H1 (cell line): ENCODE data around the gene PLEKHG5. TPM values are rescaled to one million over a fixed set of nuclear protein-coding genes. Genes with fewer than 3 reads are reported as not detected.

Experiments
- CTCF ChIA-PET: fragments of 300-600 bp; sonication (Branson Sonifier 250); formaldehyde crosslinking; loops from one replicate; lab custom pipeline; 2021; ENCODE audit not compliant: partially characterized antibody; lab: Charles Lee
- POLR2A ChIA-PET: fragments of 300-600 bp; sonication (Branson Sonifier 250); formaldehyde crosslinking; loops from one replicate; lab custom pipeline; 2021; ENCODE audit warnings: inconsistent platforms; ENCODE audit not compliant: partially characterized antibody; lab: Charles Lee
- DNase-seq, 2 experiments: peaks; one replicate each; pipeline versions ENCODE4 v3.0.0 to v3.0.0-alpha.2; 2010 to 2022; ENCODE audit warnings: low spot score in 2 of 2, low read depth in 1 of 2, mixed read lengths in 1 of 2
- FAIRE-seq: peaks from 2 replicates; lab custom pipeline; 2011; peaks lifted over from hg19 to GRCh38; lab: Jason Lieb, UNC
- H2AFZ ChIP-seq: 2 replicates; pipeline ENCODE4 v1.8.1; 2012; ENCODE audit warnings: low read length, inconsistent platforms
- H2AK5ac ChIP-seq: 2 replicates; pipeline ENCODE4 v1.6.1; 2013; ENCODE audit warnings: low read depth, low read length
- H2BK120ac ChIP-seq: replicated peaks from 2 replicates; pipeline ENCODE3; 2013; ENCODE audit warnings: low read depth, low read length, inconsistent platforms
- H2BK12ac ChIP-seq: 2 replicates; pipeline ENCODE4 v1.6.1; 2013; ENCODE audit warnings: low read depth, low read length
- H2BK15ac ChIP-seq: 2 replicates; pipeline ENCODE4 v1.6.1; 2013; ENCODE audit warnings: low read length
- H2BK20ac ChIP-seq: 2 replicates; pipeline ENCODE4 v1.6.1; 2013; ENCODE audit warnings: low read length
- H2BK5ac ChIP-seq: 2 replicates; pipeline ENCODE4 v1.6.1; 2013; ENCODE audit warnings: low read depth, low read length
- H3K14ac ChIP-seq: 2 replicates; pipeline ENCODE4 v1.6.1; 2013; ENCODE audit warnings: inconsistent platforms; ENCODE audit not compliant: insufficient read length
- H3K18ac ChIP-seq: 2 replicates; pipeline ENCODE4 v1.6.1; 2013; ENCODE audit warnings: low read length; ENCODE audit errors: extremely low read depth
- H3K23ac ChIP-seq: 2 replicates; pipeline ENCODE4 v1.6.1; 2013; ENCODE audit warnings: inconsistent platforms; ENCODE audit not compliant: insufficient read length
- H3K23me2 ChIP-seq: 2 replicates; pipeline ENCODE4 v1.6.1; 2013; ENCODE audit warnings: low read depth, low read length
- H3K27ac ChIP-seq: 2 replicates; pipeline ENCODE4 v1.6.1; 2011; ENCODE audit warnings: low read depth, low read length, inconsistent platforms
- H3K27me3 ChIP-seq, 4 experiments: replicated peaks in 1 of 4; 1 replicate in 1 of 4; 2 replicates in 3 of 4; pipeline versions ENCODE4 v1.6.1 to v1.8.1; 2011 to 2013; ENCODE audit warnings: low read length in 3 of 4, mild to moderate bottlenecking in 3 of 4, inconsistent platforms in 2 of 4, mixed read lengths in 2 of 4, moderate library complexity in 1 of 4; ENCODE audit not compliant: control insufficient read depth in 3 of 4, insufficient read depth in 3 of 4; ENCODE audit errors: extremely low read depth in 1 of 4
- H3K36me3 ChIP-seq, 4 experiments: 2 replicates each; pipeline versions ENCODE4 v1.6.1 to v1.8.1; 2011 to 2013; ENCODE audit warnings: mild to moderate bottlenecking in 4 of 4, low read length in 3 of 4, moderate library complexity in 2 of 4, control low read depth in 1 of 4, inconsistent platforms in 1 of 4; ENCODE audit not compliant: insufficient read depth in 4 of 4, control insufficient read depth in 2 of 4
- H3K4ac ChIP-seq: replicated peaks from 2 replicates; pipeline ENCODE3; 2013; ENCODE audit warnings: low read length, low read depth, mixed read lengths, inconsistent platforms; ENCODE audit not compliant: insufficient read length
- H3K4me1 ChIP-seq, 4 experiments: replicated peaks in 1 of 4; 1 replicate in 1 of 4; 2 replicates in 3 of 4; pipeline versions ENCODE4 v1.6.1 to v1.8.1; 2011 to 2013; ENCODE audit warnings: low read length in 3 of 4, inconsistent platforms in 2 of 4, mixed read lengths in 1 of 4; ENCODE audit not compliant: insufficient read depth in 4 of 4, control insufficient read depth in 3 of 4
- H3K4me2 ChIP-seq, 2 experiments: 2 replicates each; pipeline versions ENCODE4 v1.6.1 to v1.8.1; 2011 to 2013; ENCODE audit warnings: low read depth in 2 of 2, low read length in 2 of 2, control low read depth in 1 of 2, inconsistent platforms in 1 of 2, mild to moderate bottlenecking in 1 of 2; ENCODE audit not compliant: insufficient read depth in 1 of 2
- H3K4me3 ChIP-seq, 4 experiments: fragments of 200-600, 300-600 bp in 1 of 4; sonication (generic), shearing (Covaris generic), sonication (Bioruptor Twin) in 1 of 4; 2 replicates each; pipeline versions ENCODE4 v1.5.1 to v1.8.1; 2011 to 2016; ENCODE audit warnings: low read length in 4 of 4, low read depth in 3 of 4, control low read depth in 2 of 4, inconsistent platforms in 2 of 4, mild to moderate bottlenecking in 2 of 4, mixed read lengths in 1 of 4, moderate library complexity in 1 of 4; ENCODE audit not compliant: insufficient read depth in 2 of 4; ENCODE audit errors: extremely low read depth in 1 of 4
- H3K56ac ChIP-seq: replicated peaks from 2 replicates; pipeline ENCODE3; 2013; ENCODE audit warnings: low read depth, mild to moderate bottlenecking, mixed read lengths, low read length, inconsistent platforms; ENCODE audit not compliant: insufficient read length
- H3K79me1 ChIP-seq: 2 replicates; pipeline ENCODE4 v1.6.1; 2013; ENCODE audit warnings: low read depth, low read length, control low read depth
- H3K79me2 ChIP-seq, 2 experiments: 2 replicates each; pipeline versions ENCODE4 v1.6.1 to v1.8.1; 2012 to 2013; ENCODE audit warnings: low read length in 2 of 2, mild to moderate bottlenecking in 2 of 2, inconsistent platforms in 1 of 2; ENCODE audit not compliant: insufficient read depth in 2 of 2, control insufficient read depth in 1 of 2
- H3K9ac ChIP-seq, 4 experiments: replicated peaks in 1 of 4; 1 replicate in 1 of 4; 2 replicates in 3 of 4; pipeline versions ENCODE4 v1.6.1 to v1.8.1; 2011 to 2013; ENCODE audit warnings: low read depth in 3 of 4, low read length in 3 of 4, control low read depth in 2 of 4, mild to moderate bottlenecking in 2 of 4, moderate library complexity in 2 of 4, inconsistent platforms in 1 of 4; ENCODE audit errors: extremely low read depth in 1 of 4
- H3K9me3 ChIP-seq, 2 experiments: 2 replicates each; pipeline versions ENCODE4 v1.6.1 to v1.8.1; 2012 to 2013; ENCODE audit warnings: mild to moderate bottlenecking in 2 of 2, moderate library complexity in 2 of 2, control low read depth in 1 of 2, inconsistent platforms in 1 of 2, low read depth in 1 of 2, low read length in 1 of 2, mixed read lengths in 1 of 2; ENCODE audit not compliant: insufficient read depth in 2 of 2
- H4K20me1 ChIP-seq, 2 experiments: replicated peaks in 1 of 2; 2 replicates each; pipeline versions ENCODE3 to v1.8.1; 2011 to 2013; ENCODE audit warnings: inconsistent platforms in 2 of 2, low read length in 2 of 2, mild to moderate bottlenecking in 1 of 2; ENCODE audit not compliant: insufficient read depth in 2 of 2, control insufficient read depth in 1 of 2
- H4K5ac ChIP-seq: 2 replicates; pipeline ENCODE4 v1.6.1; 2013; ENCODE audit warnings: low read length, low read depth, mixed read lengths, inconsistent platforms; ENCODE audit not compliant: insufficient read length
- H4K8ac ChIP-seq: 2 replicates; pipeline ENCODE4 v1.8.0; 2013; ENCODE audit warnings: mild to moderate bottlenecking, moderate library complexity, low read length, inconsistent platforms; ENCODE audit not compliant: insufficient read depth; ENCODE audit errors: extremely low read depth
- H4K91ac ChIP-seq: replicated peaks from 2 replicates; pipeline ENCODE3; 2013; ENCODE audit warnings: low read length, mixed read lengths, inconsistent platforms; ENCODE audit not compliant: insufficient read length
- E2F6 ChIP-seq: IDR thresholded peaks from 2 replicates; pipeline ENCODE4 v1.6.1; 2012; ENCODE audit warnings: inconsistent platforms
- MAX ChIP-seq: IDR thresholded peaks from 2 replicates; pipeline ENCODE4 v1.6.1; 2012; ENCODE audit warnings: inconsistent platforms
- SP2 ChIP-seq: IDR thresholded peaks from 2 replicates; pipeline ENCODE4 v1.6.1; 2012; ENCODE audit warnings: mild to moderate bottlenecking, low read length, inconsistent platforms
- WGBS, 2 experiments: shearing (Covaris generic) in 1 of 2; methylation state at CpG; one replicate each; pipeline versions ENCODE4 v1.1.6 to v1.1.7; 2013 to 2015; ENCODE audit warnings: low lambda C conversion rate in 2 of 2, mixed read lengths in 2 of 2, inconsistent platforms in 1 of 2, low coverage in 1 of 2, missing lambda C conversion rate in 1 of 2; ENCODE audit not compliant: insufficient replicate concordance in 2 of 2, insufficient coverage in 1 of 2, insufficient read length in 1 of 2; ENCODE audit errors: extremely low coverage in 1 of 2, missing lambda C conversion rate in 1 of 2; 5-methylcytosine and 5-hydroxymethylcytosine counted together
- polyA plus RNA-seq, 7 experiments: library from polyadenylated mRNA; depleted of rRNA in 3 of 7; stranded (reverse) in 5 of 7; unstranded in 2 of 7; fragments of >200 nt in 5 of 7; fragments of 200-250 nt in 2 of 7; gene quantifications; 1 replicate in 5 of 7; 2 replicates in 1 of 7; 4 replicates in 1 of 7; pipeline versions ENCODE4 v1.2.1 to v1.2.3, GENCODE V29; 2011 to 2013; ENCODE audit warnings: missing spikeins in 2 of 7, mixed read lengths in 2 of 7
- total RNA-seq: library from RNA; stranded (reverse); fragmentation: NEBNext Ultra II Directional; extraction: Animal tissue kit (Norgen Biotek cat#: 25700); gene quantifications from 2 replicates; pipeline ENCODE4 v1.2.1, GENCODE V29; 2021

PLEKHG5 gene
- total and polyA plus RNA-seq, 2 of the 8 experiments (the other 6 are each of a cell fraction or from before 2014, with no cell fraction given), result 10.4 to 13.8 TPM

GRCh38 chr1:6473974-6474814 lies 17.3 kb downstream of the PLEKHG5 start:
- Histone ChIP-seq H3K23ac (no peak overlapping the region), H3K79me1 (no peaks in the 10 kb centered on the region), H3K14ac (no peak overlapping the region), H3K56ac (no peak overlapping the region), H4K20me1 (peaks cover 5 to 12% of the 10 kb centered on the region in 2 experiments), H4K5ac (no peak overlapping the region), H3K23me2 (no peaks in the 10 kb centered on the region), H2AK5ac (peak overlapping the region; percentile 90; the same call in 1 of the 2 replicates), H3K4me3 (no peak overlapping the region), H3K4me2 (peak overlapping the region; percentile 18 to 27; a peak in 2 of 4 replicates), H3K4me1 (peaks cover 0 to 22% (median 14%) of the 10 kb centered on the region in 4 experiments; a peak in 6 of 7 replicates), H2BK15ac (peak overlapping the region; percentile 99; the same call in 1 of the 2 replicates), H3K18ac (peak overlapping the region; percentile 87), H3K4ac (no peak overlapping the region), H2BK20ac (0 out of 2 replicates have a peak overlapping the region, but pooled peaks have one; percentile 48), H2AFZ (no peak overlapping the region), H3K79me2 (no peaks in the 10 kb centered on the region), H2BK12ac (peak overlapping the region; percentile 90; the same call in 1 of the 2 replicates), H3K27ac (no peak overlapping the region; the same call in 1 of the 2 replicates), H3K9me3 (no peaks in the 10 kb centered on the region), H3K36me3 (peaks cover 3 to 16% (median 7%) of the 10 kb centered on the region in 4 experiments; a peak in 5 of 8 replicates), H2BK120ac (no peak overlapping the region), H3K9ac (no peak overlapping the region), H2BK5ac (peak overlapping the region; percentile 75; the same call in 1 of the 2 replicates), H4K8ac (0 out of 2 replicates have a peak overlapping the region, but pooled peaks have one; percentile 45), H4K91ac (peak overlapping the region; percentile 91), H3K27me3 (no peaks in the 10 kb centered on the region; a peak in 1 of 7 replicates)
- ChIA-PET POLR2A (interaction anchor here (1.0 to 13.7 kb wide), 3 partner anchors 10 to 23 kb away, joined by 5 to 123 read pairs (median 13); no protein-coding TSS in a partner anchor), CTCF (interaction anchor here (2.7 to 6.1 kb wide), 5 partner anchors 11 to 49 kb away, joined by 17 to 79 read pairs (median 25); partner anchors contain the start of gene PLEKHG5)
- FAIRE-seq, result no peak
- TF ChIP-seq E2F6 (0 out of 2 replicates have a peak, but pooled peaks have one; percentile 29), SP2 (no peak), MAX (0 out of 2 replicates have a peak, but pooled peaks have one; percentile 15)
- 88% methylated on average over 21 of the region's 33 CpGs; no CpG with 5 or more reads in 1 of the 2 experiments for WGBS, 2 experiments
- DNase-seq, result peak in 1 of 2 experiments; percentile 51
